Astrocyte (in vitro differentiated cells and primary cell): ENCODE measurements around the gene CFAP74. TPM values are rescaled to one million over a fixed set of nuclear protein-coding genes. Genes with fewer than 3 reads are reported as not detected.

Source experiments
- DNase-seq: peaks from one replicate; pipeline ENCODE4 v3.0.0-alpha.2; 2010; ENCODE audit warnings: low read depth
- FAIRE-seq: peaks from 2 replicates; lab custom pipeline; 2011; peaks lifted over from hg19 to GRCh38; lab: Jason Lieb, UNC
- H2AFZ ChIP-seq: 2 replicates; pipeline ENCODE4 v1.6.0; 2012; ENCODE audit warnings: low read depth, low read length, inconsistent platforms
- H3K27ac ChIP-seq: 2 replicates; pipeline ENCODE4 v1.5.1; 2011; ENCODE audit warnings: low read depth, low read length, inconsistent platforms
- H3K27me3 ChIP-seq: 2 replicates; pipeline ENCODE4 v1.6.0; 2011; ENCODE audit warnings: low read length, inconsistent platforms; ENCODE audit not compliant: insufficient read depth
- H3K36me3 ChIP-seq: 2 replicates; pipeline ENCODE4 v1.5.1; 2011; ENCODE audit warnings: low read length, inconsistent platforms; ENCODE audit not compliant: insufficient read depth
- H3K4me1 ChIP-seq: 2 replicates; pipeline ENCODE4 v1.5.1; 2011; ENCODE audit warnings: low read length, inconsistent platforms; ENCODE audit not compliant: insufficient read depth
- H3K4me2 ChIP-seq: 2 replicates; pipeline ENCODE4 v1.6.0; 2012; ENCODE audit warnings: low read length, inconsistent platforms
- H3K4me3 ChIP-seq: 2 replicates; pipeline ENCODE4 v1.5.1; 2011; ENCODE audit warnings: low read depth, mild to moderate bottlenecking, low read length, inconsistent platforms; ENCODE audit not compliant: insufficient read depth
- H3K79me2 ChIP-seq: 2 replicates; pipeline ENCODE4 v1.6.0; 2012; ENCODE audit warnings: mild to moderate bottlenecking, low read length, inconsistent platforms; ENCODE audit not compliant: insufficient read depth
- H3K9ac ChIP-seq: 2 replicates; pipeline ENCODE4 v1.6.0; 2012; ENCODE audit warnings: mild to moderate bottlenecking, low read length, inconsistent platforms
- H3K9me3 ChIP-seq: 2 replicates; pipeline ENCODE4 v1.5.1; 2012; ENCODE audit warnings: low read depth, mild to moderate bottlenecking, low read length, inconsistent platforms; ENCODE audit not compliant: insufficient read depth
- H4K20me1 ChIP-seq: 2 replicates; pipeline ENCODE4 v1.6.0; 2012; ENCODE audit warnings: low read length, inconsistent platforms; ENCODE audit not compliant: insufficient read depth
- H3K27ac Mint-ChIP-seq: one replicate; pipeline ENCODE4 v1.8.0; 2021; ENCODE audit warnings: mild to moderate bottlenecking, mixed read lengths; ENCODE audit not compliant: unreplicated experiment
- H3K27me3 Mint-ChIP-seq: one replicate; pipeline ENCODE4 v1.8.0; 2021; ENCODE audit warnings: low read depth, mixed read lengths; ENCODE audit not compliant: unreplicated experiment
- H3K36me3 Mint-ChIP-seq: one replicate; pipeline ENCODE4 v1.8.0; 2021; ENCODE audit warnings: low read depth, mixed read lengths; ENCODE audit not compliant: unreplicated experiment
- H3K4me1 Mint-ChIP-seq: one replicate; pipeline ENCODE4 v1.8.0; 2021; ENCODE audit warnings: low read depth, mixed read lengths; ENCODE audit not compliant: unreplicated experiment
- H3K4me3 Mint-ChIP-seq: one replicate; pipeline ENCODE4 v1.8.0; 2021; ENCODE audit warnings: mild to moderate bottlenecking, moderate library complexity, mixed read lengths; ENCODE audit not compliant: unreplicated experiment
- H3K9me3 Mint-ChIP-seq: one replicate; pipeline ENCODE4 v1.8.0; 2021; ENCODE audit warnings: mild to moderate bottlenecking, mixed read lengths; ENCODE audit not compliant: unreplicated experiment
- EZH2 ChIP-seq: IDR thresholded peaks from 2 replicates; pipeline ENCODE4 v1.6.1; 2012; ENCODE audit warnings: mild to moderate bottlenecking, low read length, inconsistent platforms; ENCODE audit not compliant: insufficient read depth
- total RNA-seq: library from RNA; stranded (reverse); gene quantifications from 2 replicates; pipeline ENCODE4 v1.2.1, GENCODE V29; 2021
- TF ChIP-seq, protein P1 (sequence below): IDR thresholded peaks from 2 replicates; pipeline ENCODE4 v1.5.1; 2011; ENCODE audit warnings: low read depth, mild to moderate bottlenecking, inconsistent platforms, low read length, moderate library complexity; ENCODE audit not compliant: insufficient read depth

Gene CFAP74
- total RNA-seq, 1 donor from 2014 or later, result not detected

DNA sequence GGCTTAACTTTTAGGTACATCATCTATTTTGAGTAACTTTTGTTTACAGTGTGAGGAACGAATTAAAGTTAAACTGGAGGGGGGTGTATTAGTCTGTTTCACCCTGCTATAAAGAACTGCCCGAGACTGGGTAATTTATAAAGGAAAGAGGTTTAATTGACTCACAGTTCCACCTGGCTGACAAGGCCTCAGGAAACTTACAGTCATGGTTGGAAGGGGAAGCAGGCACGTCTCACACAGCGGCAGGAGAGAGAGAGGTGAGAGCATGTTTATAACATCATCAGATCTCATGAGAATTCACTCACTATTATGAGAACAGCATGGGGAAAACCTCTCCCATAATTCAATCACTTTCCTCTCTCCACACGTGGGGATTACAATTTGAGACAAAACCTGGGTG is 52.6 kb downstream of the CFAP74 start:
- Histone ChIP-seq H3K4me3 (no peak overlapping the region), H3K4me1 (no peaks in the 10 kb centered on the region), H3K36me3 (no peaks in the 10 kb centered on the region), H3K4me2 (no peak overlapping the region), H3K9me3 (no peaks in the 10 kb centered on the region), H3K27me3 (no peaks in the 10 kb centered on the region), H3K79me2 (no peaks in the 10 kb centered on the region), H3K27ac (no peak overlapping the region), H4K20me1 (no peaks in the 10 kb centered on the region), H3K9ac (no peak overlapping the region), H2AFZ (no peak overlapping the region)
- H3K9me3 Mint-ChIP-seq, result no peaks in the 10 kb centered on the region
- no peak for DNase-seq
- no peaks in the 10 kb centered on the region for H3K36me3 Mint-ChIP-seq
- H3K27ac Mint-ChIP-seq, result no peak overlapping the region
- H3K4me3 Mint-ChIP-seq, result no peak overlapping the region
- FAIRE-seq, result no peak
- no peaks in the 10 kb centered on the region for H3K4me1 Mint-ChIP-seq
- TF ChIP-seq, protein P1, sequence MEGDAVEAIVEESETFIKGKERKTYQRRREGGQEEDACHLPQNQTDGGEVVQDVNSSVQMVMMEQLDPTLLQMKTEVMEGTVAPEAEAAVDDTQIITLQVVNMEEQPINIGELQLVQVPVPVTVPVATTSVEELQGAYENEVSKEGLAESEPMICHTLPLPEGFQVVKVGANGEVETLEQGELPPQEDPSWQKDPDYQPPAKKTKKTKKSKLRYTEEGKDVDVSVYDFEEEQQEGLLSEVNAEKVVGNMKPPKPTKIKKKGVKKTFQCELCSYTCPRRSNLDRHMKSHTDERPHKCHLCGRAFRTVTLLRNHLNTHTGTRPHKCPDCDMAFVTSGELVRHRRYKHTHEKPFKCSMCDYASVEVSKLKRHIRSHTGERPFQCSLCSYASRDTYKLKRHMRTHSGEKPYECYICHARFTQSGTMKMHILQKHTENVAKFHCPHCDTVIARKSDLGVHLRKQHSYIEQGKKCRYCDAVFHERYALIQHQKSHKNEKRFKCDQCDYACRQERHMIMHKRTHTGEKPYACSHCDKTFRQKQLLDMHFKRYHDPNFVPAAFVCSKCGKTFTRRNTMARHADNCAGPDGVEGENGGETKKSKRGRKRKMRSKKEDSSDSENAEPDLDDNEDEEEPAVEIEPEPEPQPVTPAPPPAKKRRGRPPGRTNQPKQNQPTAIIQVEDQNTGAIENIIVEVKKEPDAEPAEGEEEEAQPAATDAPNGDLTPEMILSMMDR, result no peak
- TF ChIP-seq EZH2, result no peak
- peaks cover 18% of the 10 kb centered on the region for H3K27me3 Mint-ChIP-seq

- TF ChIP-seq, protein P1, result no peak
- TF ChIP-seq EZH2, result no peak
- H3K4me3 ChIP-seq, result no peak overlapping the region
- no peak overlapping the region for H3K27ac Mint-ChIP-seq
- H3K36me3 ChIP-seq, result no peaks in the 10 kb centered on the region
- H4K20me1 ChIP-seq, result no peaks in the 10 kb centered on the region
- H3K27ac ChIP-seq, result no peak overlapping the region
- no peaks in the 10 kb centered on the region for H3K9me3 ChIP-seq
- H3K4me1 Mint-ChIP-seq, result no peaks in the 10 kb centered on the region
- no peaks in the 10 kb centered on the region for H3K27me3 ChIP-seq
- no peak overlapping the region for H3K4me3 Mint-ChIP-seq
- H3K4me2 ChIP-seq, result no peak overlapping the region
- H3K9ac ChIP-seq, result no peak overlapping the region
- no peak overlapping the region for H2AFZ ChIP-seq
- no peaks in the 10 kb centered on the region for H3K36me3 Mint-ChIP-seq
- no peaks in the 10 kb centered on the region for H3K9me3 Mint-ChIP-seq
- no peaks in the 10 kb centered on the region for H3K4me1 ChIP-seq
- peaks cover 21% of the 10 kb centered on the region for H3K27me3 Mint-ChIP-seq
- no peak for DNase-seq
- FAIRE-seq, result no peak
- H3K79me2 ChIP-seq, result no peaks in the 10 kb centered on the region
Measured at GRCh38 chr1:1948783-1949182, 54.8 kb downstream of the CFAP74 start.

DNA sequence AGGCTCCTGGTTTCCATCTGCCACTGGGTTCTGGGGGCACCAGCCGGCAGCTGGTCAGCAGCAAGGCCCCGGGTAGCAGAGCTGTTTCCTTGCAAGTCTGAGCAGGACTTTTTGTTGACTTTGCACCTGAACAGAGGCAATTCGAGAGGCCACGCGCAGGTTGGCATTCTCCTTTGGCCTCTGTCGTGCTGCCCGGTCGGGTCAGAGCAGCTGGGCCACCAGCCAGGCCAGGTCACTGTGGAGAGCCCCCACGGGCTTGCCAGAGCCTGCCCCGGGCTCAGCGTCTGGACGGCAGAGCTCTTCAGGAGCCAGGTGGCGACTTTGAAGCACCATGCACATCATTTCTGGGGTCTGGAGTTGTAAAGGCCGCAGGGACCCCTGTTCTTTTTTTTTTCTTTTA is 56.1 kb downstream of the CFAP74 start:
- Histone ChIP-seq H3K36me3 (no peaks in the 10 kb centered on the region), H2AFZ (no peak overlapping the region), H3K9me3 (no peaks in the 10 kb centered on the region), H3K4me1 (no peaks in the 10 kb centered on the region), H3K9ac (no peak overlapping the region), H3K27ac (no peak overlapping the region), H3K79me2 (no peaks in the 10 kb centered on the region), H3K27me3 (no peaks in the 10 kb centered on the region), H3K4me2 (no peak overlapping the region), H4K20me1 (no peaks in the 10 kb centered on the region), H3K4me3 (no peak overlapping the region)
- peaks cover 21% of the 10 kb centered on the region for H3K27me3 Mint-ChIP-seq
- no peak for TF ChIP-seq EZH2
- TF ChIP-seq, protein P1, result no peak
- DNase-seq, result no peak
- no peak overlapping the region for H3K27ac Mint-ChIP-seq
- H3K36me3 Mint-ChIP-seq, result no peaks in the 10 kb centered on the region
- no peaks in the 10 kb centered on the region for H3K4me1 Mint-ChIP-seq
- no peak overlapping the region for H3K4me3 Mint-ChIP-seq
- H3K9me3 Mint-ChIP-seq, result no peaks in the 10 kb centered on the region
- no peak for FAIRE-seq
